ENCODE data around the gene TTLL9. TPM values are rescaled to one million over a fixed set of nuclear protein-coding genes. Genes with fewer than 3 reads are reported as not detected.

Gene TTLL9
- total and polyA plus RNA-seq, 2 donors (not counting 1 experiment from before 2014, with no cell fraction given), result 0.74 to 0.76 TPM

DNA sequence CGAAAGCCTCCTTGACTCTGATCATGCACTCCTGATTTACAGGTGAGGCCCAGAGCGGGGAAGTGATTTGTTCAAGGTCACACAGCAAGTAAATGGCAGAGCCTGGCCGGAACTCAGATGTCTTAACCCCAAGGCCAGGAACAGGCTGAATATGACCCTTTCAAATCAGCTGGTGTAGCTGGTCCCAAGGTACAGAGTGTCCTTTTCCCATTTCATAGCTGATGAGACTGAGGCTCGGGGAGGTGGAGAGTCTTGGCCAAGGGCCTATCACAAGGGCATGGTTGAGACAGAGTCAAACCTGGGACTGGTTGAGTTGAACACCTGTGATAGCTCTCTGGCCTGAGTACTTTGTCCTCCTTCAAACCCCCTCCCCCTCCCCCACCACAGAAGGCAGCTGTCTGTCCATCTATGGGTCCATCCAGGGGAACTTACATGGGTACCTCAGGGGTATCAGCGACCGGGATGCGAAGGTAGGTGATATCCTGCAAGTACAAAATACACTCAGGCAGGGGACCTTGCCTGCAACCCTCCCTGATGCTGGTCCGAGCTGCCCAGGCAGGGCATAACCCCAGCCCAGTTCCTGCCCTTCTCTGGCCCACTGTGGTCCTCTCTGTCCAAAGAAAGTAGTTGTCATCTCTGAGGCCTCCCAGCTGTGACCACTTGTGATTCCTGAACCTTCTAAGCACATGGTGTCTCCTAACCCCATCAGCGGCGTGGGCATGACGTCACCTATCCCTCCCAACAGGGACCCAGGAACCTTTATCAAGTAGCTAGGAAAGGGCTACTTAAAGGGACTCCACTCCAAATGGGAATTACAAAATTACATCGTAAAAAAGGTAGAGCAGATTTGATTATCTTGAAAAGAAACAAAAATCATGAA is 5.7 kb upstream of the TTLL9 start:
- CTCF ChIA-PET, result no interaction called here

More for the DNA sequence above, 5.7 kb upstream of the TTLL9 start:
- Histone ChIP-seq H3K9me3 (ENCODE audit: control extremely low read depth in 1 of 3, control insufficient read depth in 2 of 3, insufficient read depth in 1 of 3, low read length in 2 of 3) (peaks cover 0 to 9% (median 0%) of the 10 kb centered on the region in 3 donors), H3K79me2 (ENCODE audit: control insufficient read depth, insufficient read depth, low read length) (no peaks in the 10 kb centered on the region), H4K20me1 (ENCODE audit: control insufficient read depth, insufficient read depth, low read length, poor library complexity, severe bottlenecking) (peaks cover 6% of the 10 kb centered on the region), H3K4me2 (replicated peaks; ENCODE audit: low read depth, low read length, poor library complexity, severe bottlenecking) (no peak overlapping the region), H3K36me3 (replicated peaks in 1 of 2; ENCODE audit: control extremely low read depth in 1 of 2, control insufficient read depth in 1 of 2, extremely low read depth in 1 of 2, insufficient read depth in 2 of 2, low read length in 1 of 2) (no peaks in the 10 kb centered on the region), H3K27me3 (replicated peaks in 1 of 4; ENCODE audit: control extremely low read depth in 1 of 4, control insufficient read depth in 3 of 4, insufficient read depth in 4 of 4, low read length in 3 of 4) (peaks cover 0 to 30% (median 13%) of the 10 kb centered on the region in 4 experiments), H3K27ac (ENCODE audit: low read length in 2 of 2) (no peak overlapping the region), H2AFZ (ENCODE audit: insufficient read depth, low read depth, low read length, poor library complexity, severe bottlenecking) (no peak overlapping the region), H3K4me1 (ENCODE audit: control insufficient read depth in 2 of 2, insufficient read depth in 2 of 2, low read length in 2 of 2) (peaks cover 23 to 35% of the 10 kb centered on the region in 2 donors), H3K4me3 (ENCODE audit: control extremely low read depth in 1 of 5, extremely low read depth in 1 of 5, insufficient read depth in 1 of 5, low read depth in 2 of 5, low read length in 4 of 5) (no peak overlapping the region), H3K9ac (ENCODE audit: low read length) (no peak overlapping the region)
- no peak for TF ChIP-seq CTCF (IDR thresholded peaks at IDR 0.05)
- H3K27me3 Mint-ChIP-seq, result peaks cover 16% of the 10 kb centered on the region
- POLR2A ChIA-PET, result no interaction called here
- H3K4me1 Mint-ChIP-seq, result peaks cover 36% of the 10 kb centered on the region
- ATAC-seq (ENCODE audit: low read depth) (no peak), DNase-seq (no peak)
- no peaks in the 10 kb centered on the region for H3K9me3 Mint-ChIP-seq (ENCODE audit: insufficient read depth)
- H3K4me3 Mint-ChIP-seq, result no peak overlapping the region
- WGBS (ENCODE audit: insufficient coverage), result 96% methylated on average over 7 of the region's 12 CpGs
- no peak overlapping the region for H3K27ac Mint-ChIP-seq
- intact Hi-C loops (cut with micrococcal nuclease), result no loop called here

All from B cell (primary cell).